K562 (cell line): ENCODE results near the gene LACTB. TPM values are rescaled to one million over a fixed set of nuclear protein-coding genes. Genes with fewer than 3 reads are reported as not detected.
A peak's percentile ranks its signal among the peaks of the same experiment; 100 is the strongest.

Source experiments
- BACH1 ChIP-seq: fragments of 200-800 bp; sonication (Bioruptor generic); IDR thresholded peaks from 2 replicates; pipeline ENCODE4 v1.6.1; 2016; ENCODE audit warnings: missing genetic modification characterization, missing compliant biosample characterization
- ELF4 ChIP-seq: fragments of 450-650 bp; formaldehyde crosslinking; IDR thresholded peaks from 2 replicates; pipeline ENCODE4 v1.4.0; 2022; ENCODE audit warnings: missing genetic modification characterization
- ETV1 ChIP-seq: fragments of 450-650 bp; conservative IDR thresholded peaks from 2 replicates; pipeline ENCODE4 v1.6.1; 2016; ENCODE audit warnings: missing genetic modification characterization, control low read depth, low read depth, missing compliant biosample characterization
- GATA2 ChIP-seq: sonication (generic); formaldehyde crosslinking; IDR thresholded peaks from 2 replicates; pipeline ENCODE4 v1.4.0; 2020; ENCODE audit warnings: mild to moderate bottlenecking, missing genetic modification reagents
- MAFK ChIP-seq: IDR thresholded peaks from 2 replicates; pipeline ENCODE4 v1.6.1; 2011; ENCODE audit warnings: low read length, improper control_type of control experiment
- NR3C1 ChIP-seq: sonication (generic); formaldehyde crosslinking; IDR thresholded peaks from 2 replicates; pipeline ENCODE4 v1.8.1; 2022; ENCODE audit warnings: missing genetic modification reagents
- RFX1 ChIP-seq: fragments of 450-650 bp; IDR thresholded peaks from 2 replicates; pipeline ENCODE4 v1.6.1; 2016; ENCODE audit warnings: mild to moderate bottlenecking, moderate library complexity
- SAFB ChIP-seq: fragments of 200-400 bp; formaldehyde crosslinking; IDR thresholded peaks from 2 replicates; pipeline ENCODE4 v1.6.1; 2017; ENCODE audit warnings: low read depth, low read length, borderline replicate concordance
- SREBF1 ChIP-seq: fragments of 150-350 bp; IDR thresholded peaks from 2 replicates; pipeline ENCODE4 v1.6.1; 2014; ENCODE audit warnings: antibody characterized with exemption, low read depth, low read length, borderline replicate concordance
- ZEB2 ChIP-seq: fragments of 450-650 bp; IDR thresholded peaks from 2 replicates; pipeline ENCODE4 v1.6.1; 2016
- ZNF57 ChIP-seq: fragments of 450-650 bp; formaldehyde crosslinking; IDR thresholded peaks from 2 replicates; pipeline ENCODE4 v1.4.0; 2020; ENCODE audit warnings: mild to moderate bottlenecking, moderate library complexity
- polyA plus RNA-seq, 8 experiments: library from polyadenylated mRNA; depleted of rRNA in 4 of 8; stranded (reverse) in 5 of 8; unstranded in 3 of 8; fragments of >200 nt; fragmentation: Nextera tagmentation in 2 of 8; fragmentation: Illumina TruSeq in 1 of 8; extraction: Ambion mirVana in 2 of 8; extraction: Trizol in 1 of 8; gene quantifications; 2 replicates each; pipeline versions ENCODE4 v1.2.1 to v1.2.3, GENCODE V29; 2011 to 2014; ENCODE audit warnings: inconsistent platforms in 1 of 8, missing spikeins in 1 of 8
- total RNA-seq, 7 experiments: library from RNA; depleted of rRNA in 6 of 7; stranded (reverse); fragments of >200 nt in 6 of 7; fragmentation: Illumina TruSeq in 2 of 7; extraction: Trizol in 2 of 7; gene quantifications; 2 replicates each; pipeline versions ENCODE4 v1.2.1 to v1.2.3, GENCODE V29; 2011 to 2021; ENCODE audit warnings: low replicate concordance in 1 of 7
- TF ChIP-seq, protein P1 (sequence below): fragments of 250-450 bp; sonication (Bioruptor Pico); IDR thresholded peaks from 2 replicates; pipeline ENCODE4 v1.9.0; 2021; ENCODE audit warnings: mild to moderate bottlenecking, inconsistent platforms
- TF ChIP-seq, protein P2 (sequence below), 2 experiments: fragments of 450-650 bp; IDR thresholded peaks; 2 replicates each; pipeline ENCODE4 v1.6.1; 2016; ENCODE audit warnings: mild to moderate bottlenecking in 2 of 2, borderline replicate concordance in 1 of 2, low read depth in 1 of 2, moderate library complexity in 1 of 2
- TF ChIP-seq, protein P3 (sequence below): fragments of 200-800 bp; sonication (Bioruptor generic); IDR thresholded peaks from 2 replicates; pipeline ENCODE4 v1.6.1; 2017; ENCODE audit warnings: missing genetic modification characterization, missing compliant biosample characterization

The LACTB gene
- total and polyA plus RNA-seq, 9 of the 15 experiments (the other 6 are each of a cell fraction or from before 2014, with no cell fraction given) = 3.1 to 15.5 (median 9.8) TPM

DNA sequence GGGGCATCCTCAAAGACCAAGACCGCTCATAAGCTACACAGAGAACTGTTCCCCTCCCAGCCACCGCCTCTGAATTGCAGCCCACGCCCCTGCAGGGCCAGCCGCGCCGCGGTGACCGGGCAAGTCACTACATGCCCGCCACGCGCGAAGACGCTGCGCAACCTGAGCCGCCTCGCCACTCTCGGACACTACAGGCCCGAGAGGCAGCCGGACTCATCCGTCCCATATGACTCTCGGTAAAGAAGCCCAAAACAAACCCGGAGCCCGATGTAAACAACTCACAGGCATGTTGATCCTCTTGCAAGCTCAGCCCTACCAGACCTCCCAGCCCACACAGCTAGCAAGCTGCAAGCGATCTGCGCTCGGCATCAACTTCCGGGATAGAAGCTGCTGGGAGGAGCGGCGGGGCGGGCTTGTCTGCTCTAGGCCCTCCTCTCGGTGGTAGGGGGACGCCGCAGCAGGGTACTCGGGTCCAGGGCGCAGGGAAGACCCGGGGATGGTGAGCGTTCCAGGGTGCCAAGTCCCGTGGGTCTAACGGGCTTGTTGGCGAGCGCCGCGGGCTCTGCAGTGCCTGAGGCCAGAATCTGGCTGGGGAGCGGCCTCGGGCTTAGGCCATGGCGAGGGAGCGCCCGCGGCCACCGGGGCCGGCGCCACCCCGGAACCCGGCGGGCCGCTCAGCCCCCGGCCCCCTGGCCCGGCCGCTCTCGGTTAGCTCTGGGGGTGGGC, 35.6 kb downstream of the LACTB start, which contains the start of gene RPS27L (continued):
- TF ChIP-seq, protein P1, sequence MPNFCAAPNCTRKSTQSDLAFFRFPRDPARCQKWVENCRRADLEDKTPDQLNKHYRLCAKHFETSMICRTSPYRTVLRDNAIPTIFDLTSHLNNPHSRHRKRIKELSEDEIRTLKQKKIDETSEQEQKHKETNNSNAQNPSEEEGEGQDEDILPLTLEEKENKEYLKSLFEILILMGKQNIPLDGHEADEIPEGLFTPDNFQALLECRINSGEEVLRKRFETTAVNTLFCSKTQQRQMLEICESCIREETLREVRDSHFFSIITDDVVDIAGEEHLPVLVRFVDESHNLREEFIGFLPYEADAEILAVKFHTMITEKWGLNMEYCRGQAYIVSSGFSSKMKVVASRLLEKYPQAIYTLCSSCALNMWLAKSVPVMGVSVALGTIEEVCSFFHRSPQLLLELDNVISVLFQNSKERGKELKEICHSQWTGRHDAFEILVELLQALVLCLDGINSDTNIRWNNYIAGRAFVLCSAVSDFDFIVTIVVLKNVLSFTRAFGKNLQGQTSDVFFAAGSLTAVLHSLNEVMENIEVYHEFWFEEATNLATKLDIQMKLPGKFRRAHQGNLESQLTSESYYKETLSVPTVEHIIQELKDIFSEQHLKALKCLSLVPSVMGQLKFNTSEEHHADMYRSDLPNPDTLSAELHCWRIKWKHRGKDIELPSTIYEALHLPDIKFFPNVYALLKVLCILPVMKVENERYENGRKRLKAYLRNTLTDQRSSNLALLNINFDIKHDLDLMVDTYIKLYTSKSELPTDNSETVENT (CRISPR knock-in tag) = peak; percentile 49; the same call in 1 of the 2 replicates
- TF ChIP-seq ZNF57 (no peak), BACH1 (tag) (no peak), SREBF1 (no peak), ZEB2 (0 out of 2 replicates have a peak, but pooled peaks have one; percentile 25), MAFK (0 out of 2 replicates have a peak, but pooled peaks have one; percentile 10), ETV1 (peak; percentile 66; the same call in 1 of the 2 replicates), GATA2 (CRISPR knock-in tag) (no peak; the same call in 1 of the 2 replicates), RFX1 (no peak), NR3C1 (CRISPR knock-in tag) (0 out of 2 replicates have a peak, but pooled peaks have one; percentile 48), SAFB (peak; percentile 88; the same call in 1 of the 2 replicates), ELF4 (CRISPR knock-in tag) (peak; percentile 88; the same call in 1 of the 2 replicates)
- TF ChIP-seq, protein P2, sequence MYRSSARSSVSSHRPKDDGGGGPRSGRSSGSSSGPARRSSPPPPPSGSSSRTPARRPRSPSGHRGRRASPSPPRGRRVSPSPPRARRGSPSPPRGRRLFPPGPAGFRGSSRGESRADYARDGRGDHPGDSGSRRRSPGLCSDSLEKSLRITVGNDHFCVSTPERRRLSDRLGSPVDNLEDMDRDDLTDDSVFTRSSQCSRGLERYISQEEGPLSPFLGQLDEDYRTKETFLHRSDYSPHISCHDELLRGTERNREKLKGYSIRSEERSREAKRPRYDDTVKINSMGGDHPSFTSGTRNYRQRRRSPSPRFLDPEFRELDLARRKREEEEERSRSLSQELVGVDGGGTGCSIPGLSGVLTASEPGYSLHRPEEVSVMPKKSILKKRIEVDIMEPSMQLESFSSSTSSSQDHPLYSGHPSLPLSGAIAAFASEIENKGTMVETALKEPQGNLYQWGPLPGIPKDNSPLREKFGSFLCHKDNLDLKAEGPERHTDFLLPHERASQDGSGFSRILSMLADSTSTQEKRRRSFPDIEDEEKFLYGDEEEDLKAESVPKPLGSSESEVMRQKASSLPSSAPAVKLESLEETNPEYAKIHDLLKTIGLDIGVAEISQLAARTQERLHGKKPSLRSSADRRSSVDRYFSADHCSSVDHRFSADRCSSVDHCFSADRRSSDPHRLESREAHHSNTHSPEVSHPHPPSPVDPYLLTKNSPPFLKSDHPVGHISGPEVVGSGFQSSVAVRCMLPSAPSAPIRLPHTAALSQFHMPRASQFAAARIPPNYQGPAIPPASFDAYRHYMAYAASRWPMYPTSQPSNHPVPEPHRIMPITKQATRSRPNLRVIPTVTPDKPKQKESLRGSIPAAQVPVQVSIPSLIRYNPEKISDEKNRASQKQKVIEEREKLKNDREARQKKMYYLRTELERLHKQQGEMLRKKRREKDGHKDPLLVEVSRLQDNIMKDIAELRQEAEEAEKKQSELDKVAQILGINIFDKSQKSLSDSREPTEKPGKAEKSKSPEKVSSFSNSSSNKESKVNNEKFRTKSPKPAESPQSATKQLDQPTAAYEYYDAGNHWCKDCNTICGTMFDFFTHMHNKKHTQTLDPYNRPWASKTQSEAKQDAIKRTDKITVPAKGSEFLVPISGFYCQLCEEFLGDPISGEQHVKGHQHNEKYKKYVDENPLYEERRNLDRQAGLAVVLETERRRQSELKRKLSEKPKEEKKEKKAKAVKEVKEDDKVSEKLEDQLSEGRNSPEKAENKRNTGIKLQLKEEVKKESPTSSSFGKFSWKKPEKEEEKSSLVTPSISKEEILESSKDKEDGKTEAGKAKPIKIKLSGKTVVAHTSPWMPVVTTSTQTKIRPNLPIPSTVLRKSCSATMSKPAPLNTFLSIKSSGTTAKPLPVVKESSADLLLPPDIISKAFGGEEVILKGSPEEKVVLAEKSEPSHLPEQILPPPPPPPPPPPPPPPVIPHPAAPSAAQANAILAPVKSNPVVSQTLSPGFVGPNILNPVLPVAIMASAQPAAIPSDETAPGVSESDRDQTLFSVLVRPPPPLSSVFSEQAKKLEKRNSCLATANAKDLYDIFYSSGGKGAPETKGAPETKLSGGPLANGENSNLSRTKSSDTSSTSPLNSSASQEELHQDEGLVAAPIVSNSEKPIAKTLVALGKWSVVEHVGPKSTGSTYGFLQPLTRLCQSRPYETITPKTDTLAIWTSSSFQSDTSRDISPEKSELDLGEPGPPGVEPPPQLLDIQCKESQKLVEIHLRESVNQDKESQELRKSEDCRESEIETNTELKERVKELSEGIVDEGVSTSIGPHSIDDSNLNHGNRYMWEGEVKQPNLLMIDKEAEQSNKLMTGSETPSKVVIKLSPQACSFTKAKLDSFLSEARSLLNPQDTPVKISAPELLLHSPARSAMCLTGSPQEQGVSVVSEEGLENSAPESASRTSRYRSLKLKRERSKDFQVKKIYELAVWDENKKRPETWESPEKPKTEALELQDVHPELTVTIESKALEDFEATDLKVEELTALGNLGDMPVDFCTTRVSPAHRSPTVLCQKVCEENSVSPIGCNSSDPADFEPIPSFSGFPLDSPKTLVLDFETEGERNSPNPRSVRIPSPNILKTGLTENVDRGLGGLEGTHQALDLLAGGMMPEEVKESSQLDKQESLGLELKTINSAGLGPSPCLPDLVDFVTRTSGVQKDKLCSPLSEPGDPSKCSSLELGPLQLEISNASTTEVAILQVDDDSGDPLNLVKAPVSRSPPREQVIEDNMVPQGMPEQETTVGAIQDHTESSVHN (IDR thresholded peaks at IDR 0.05; ENCODE audit: borderline replicate concordance in 1 of 2, low read depth in 1 of 2) = 0 out of 4 replicates have a peak, but pooled peaks of 1 of the 2 experiments have one; percentile 7
- TF ChIP-seq, protein P3, sequence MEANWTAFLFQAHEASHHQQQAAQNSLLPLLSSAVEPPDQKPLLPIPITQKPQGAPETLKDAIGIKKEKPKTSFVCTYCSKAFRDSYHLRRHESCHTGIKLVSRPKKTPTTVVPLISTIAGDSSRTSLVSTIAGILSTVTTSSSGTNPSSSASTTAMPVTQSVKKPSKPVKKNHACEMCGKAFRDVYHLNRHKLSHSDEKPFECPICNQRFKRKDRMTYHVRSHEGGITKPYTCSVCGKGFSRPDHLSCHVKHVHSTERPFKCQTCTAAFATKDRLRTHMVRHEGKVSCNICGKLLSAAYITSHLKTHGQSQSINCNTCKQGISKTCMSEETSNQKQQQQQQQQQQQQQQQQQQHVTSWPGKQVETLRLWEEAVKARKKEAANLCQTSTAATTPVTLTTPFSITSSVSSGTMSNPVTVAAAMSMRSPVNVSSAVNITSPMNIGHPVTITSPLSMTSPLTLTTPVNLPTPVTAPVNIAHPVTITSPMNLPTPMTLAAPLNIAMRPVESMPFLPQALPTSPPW = peak; percentile 51
